BLaER1 (cell line): ENCODE measurements around the gene NPAS3.

Experiments
- H3K27ac ChIP-seq: shearing (Covaris generic); formaldehyde crosslinking; 2 replicates; pipeline ENCODE4 v1.8.1; 2022
- H3K27me3 ChIP-seq: shearing (Covaris generic); formaldehyde crosslinking; 2 replicates; pipeline ENCODE4 v1.8.1; 2022
- H3K36me3 ChIP-seq: shearing (Covaris generic); formaldehyde crosslinking; 2 replicates; pipeline ENCODE4 v1.8.1; 2022
- H3K4me1 ChIP-seq: shearing (Covaris generic); formaldehyde crosslinking; 2 replicates; pipeline ENCODE4 v1.8.1; 2022
- H3K4me2 ChIP-seq: shearing (Covaris generic); formaldehyde crosslinking; 2 replicates; pipeline ENCODE4 v1.8.1; 2022
- H3K4me3 ChIP-seq: shearing (Covaris generic); formaldehyde crosslinking; 2 replicates; pipeline ENCODE4 v1.8.1; 2022
- H3K9ac ChIP-seq: shearing (Covaris generic); formaldehyde crosslinking; 2 replicates; pipeline ENCODE4 v1.8.1; 2022
- H3K9me3 ChIP-seq: shearing (Covaris generic); formaldehyde crosslinking; 2 replicates; pipeline ENCODE4 v1.8.1; 2022
- H4K20me1 ChIP-seq: shearing (Covaris generic); formaldehyde crosslinking; 2 replicates; pipeline ENCODE4 v1.8.1; 2022
- Cebpa-rat ChIP-seq: shearing (Covaris generic); IDR thresholded peaks from 2 replicates; pipeline ENCODE4 v1.8.1; 2022

NPAS3 gene

GRCh38 chr14:33569821-33570687 is 631.4 kb downstream of the NPAS3 start:
- no peaks in the 10 kb centered on the region for H3K4me1 ChIP-seq
- H3K4me2 ChIP-seq = no peak overlapping the region
- H4K20me1 ChIP-seq = no peaks in the 10 kb centered on the region
- TF ChIP-seq Cebpa-rat = no peak
- H3K4me3 ChIP-seq = no peak overlapping the region
- no peaks in the 10 kb centered on the region for H3K9me3 ChIP-seq
- H3K36me3 ChIP-seq = no peaks in the 10 kb centered on the region
- no peak overlapping the region for H3K27ac ChIP-seq
- H3K27me3 ChIP-seq = no peaks in the 10 kb centered on the region
- H3K9ac ChIP-seq = no peak overlapping the region

GRCh38 chr14:33570694-33571310 is 632.1 kb downstream of the NPAS3 start:
- no peak overlapping the region for H3K4me2 ChIP-seq
- H3K9ac ChIP-seq = no peak overlapping the region
- no peak for TF ChIP-seq Cebpa-rat

DNA sequence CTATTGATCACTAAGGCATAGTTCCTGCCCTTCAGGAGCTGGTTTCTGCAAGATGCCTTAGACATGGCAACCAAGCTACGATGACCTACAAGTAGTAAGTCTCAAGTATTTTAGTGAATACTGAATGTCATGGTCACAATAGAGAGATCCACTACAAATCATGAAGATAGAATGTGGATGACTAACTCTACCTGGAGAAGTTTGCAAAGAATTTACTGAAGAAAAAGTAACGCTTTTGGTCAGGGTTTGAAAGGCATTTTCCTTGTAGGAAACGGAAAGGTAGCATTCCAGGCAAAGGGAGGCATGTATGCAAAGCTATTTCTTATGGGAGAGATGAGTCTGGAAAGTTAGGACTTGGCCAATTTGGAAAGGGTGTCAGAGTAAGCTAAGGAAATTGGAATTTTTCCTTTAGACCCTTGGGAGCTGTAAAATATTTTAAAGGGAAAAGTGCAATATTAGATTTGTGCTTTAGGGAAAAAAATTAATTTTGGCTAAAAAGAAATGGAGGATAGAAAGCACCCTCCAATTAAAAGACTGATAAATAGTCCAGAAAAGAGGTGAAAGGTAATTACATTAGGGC is 634.7 kb downstream of the NPAS3 start:
- no peaks in the 10 kb centered on the region for H3K9me3 ChIP-seq
- no peaks in the 10 kb centered on the region for H3K4me1 ChIP-seq
- no peak overlapping the region for H3K4me2 ChIP-seq
- no peak overlapping the region for H3K9ac ChIP-seq
- H3K27ac ChIP-seq = no peak overlapping the region
- no peaks in the 10 kb centered on the region for H3K27me3 ChIP-seq
- H4K20me1 ChIP-seq = no peaks in the 10 kb centered on the region
- no peak for TF ChIP-seq Cebpa-rat
- H3K36me3 ChIP-seq = no peaks in the 10 kb centered on the region
- H3K4me3 ChIP-seq = no peak overlapping the region

More at GRCh38 chr14:33570694-33571310, 632.1 kb downstream of the NPAS3 start:
- H3K27ac ChIP-seq = no peak overlapping the region
- no peaks in the 10 kb centered on the region for H3K4me1 ChIP-seq
- H3K27me3 ChIP-seq = no peaks in the 10 kb centered on the region
- no peak overlapping the region for H3K4me3 ChIP-seq
- no peaks in the 10 kb centered on the region for H3K36me3 ChIP-seq
- no peaks in the 10 kb centered on the region for H3K9me3 ChIP-seq
- H4K20me1 ChIP-seq = no peaks in the 10 kb centered on the region

DNA sequence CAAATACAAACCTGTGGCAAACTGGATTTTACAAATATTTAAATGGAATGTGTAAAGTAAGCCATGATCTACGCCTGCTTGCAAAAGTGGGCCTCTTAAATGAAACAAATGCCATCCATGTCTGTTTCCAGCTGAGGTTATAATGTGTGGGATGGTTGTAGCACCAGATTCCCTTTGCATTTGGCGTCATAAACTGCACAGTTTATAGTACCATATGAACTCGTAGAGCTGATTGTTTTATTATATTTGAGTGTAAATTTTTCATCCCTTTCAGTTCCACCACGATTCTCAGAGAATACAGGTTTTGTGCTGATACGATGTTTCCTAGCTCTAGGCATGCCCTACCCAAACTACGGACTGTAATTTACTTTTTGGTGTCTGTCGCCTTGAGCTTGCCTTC is 637.3 kb downstream of the NPAS3 start:
- H3K27ac ChIP-seq = no peak overlapping the region
- H3K9me3 ChIP-seq = no peaks in the 10 kb centered on the region
- no peaks in the 10 kb centered on the region for H3K27me3 ChIP-seq
- H3K4me1 ChIP-seq = no peaks in the 10 kb centered on the region
- no peak overlapping the region for H3K9ac ChIP-seq
- H4K20me1 ChIP-seq = no peaks in the 10 kb centered on the region
- no peak overlapping the region for H3K4me3 ChIP-seq
- no peak for TF ChIP-seq Cebpa-rat
- H3K36me3 ChIP-seq = no peaks in the 10 kb centered on the region
- no peak overlapping the region for H3K4me2 ChIP-seq

DNA sequence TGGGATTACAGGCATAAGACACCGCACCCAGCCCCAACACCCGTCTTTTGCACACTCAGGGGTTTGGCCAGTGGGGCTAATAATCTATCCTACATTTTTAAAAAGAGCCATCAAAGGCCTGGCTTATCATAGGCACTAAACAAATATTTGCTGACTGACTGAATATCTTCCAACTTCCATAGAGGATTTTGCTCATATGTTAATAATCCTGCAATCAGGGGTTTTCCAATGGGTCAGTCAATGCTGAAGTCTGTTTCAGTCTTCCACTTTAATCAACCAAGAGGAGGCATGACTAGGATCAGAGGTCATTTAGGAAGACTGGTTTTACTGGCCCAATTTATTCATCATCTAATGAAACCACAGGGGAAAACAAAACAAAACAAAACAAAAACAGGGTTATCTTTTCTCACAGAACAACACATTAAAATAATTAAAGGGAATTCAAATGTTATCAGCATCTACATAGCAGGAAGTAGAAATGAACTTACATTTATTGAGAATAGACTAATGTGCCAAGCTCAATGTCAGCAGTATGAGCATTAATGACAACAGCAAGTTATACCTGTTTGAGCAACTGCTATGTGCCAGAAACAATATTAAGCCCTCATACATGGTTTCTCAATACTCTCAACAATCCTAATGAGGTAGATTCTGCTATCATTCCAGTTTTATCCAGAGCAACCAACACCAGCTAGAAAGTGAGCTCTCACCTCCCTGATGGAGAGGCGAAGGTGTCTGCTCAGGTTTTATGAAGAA is 640.0 kb downstream of the NPAS3 start:
- Histone ChIP-seq H3K4me1 (no peaks in the 10 kb centered on the region), H3K4me2 (no peak overlapping the region), H3K4me3 (no peak overlapping the region), H3K9ac (no peak overlapping the region), H3K36me3 (no peaks in the 10 kb centered on the region), H3K27me3 (no peaks in the 10 kb centered on the region), H3K9me3 (no peaks in the 10 kb centered on the region), H3K27ac (no peak overlapping the region), H4K20me1 (no peaks in the 10 kb centered on the region)
- TF ChIP-seq Cebpa-rat = no peak

GRCh38 chr14:33580231-33580749 is 641.6 kb downstream of the NPAS3 start:
- TF ChIP-seq Cebpa-rat = no peak
- Histone ChIP-seq H3K27me3 (no peaks in the 10 kb centered on the region), H3K27ac (no peak overlapping the region), H3K4me1 (no peaks in the 10 kb centered on the region), H3K4me2 (no peak overlapping the region), H3K9me3 (no peaks in the 10 kb centered on the region), H3K4me3 (no peak overlapping the region), H3K36me3 (no peaks in the 10 kb centered on the region), H3K9ac (no peak overlapping the region), H4K20me1 (no peaks in the 10 kb centered on the region)

GRCh38 chr14:33580841-33581240 is 642.2 kb downstream of the NPAS3 start:
- Histone ChIP-seq H3K27me3 (no peaks in the 10 kb centered on the region), H3K9ac (no peak overlapping the region), H3K27ac (no peak overlapping the region), H4K20me1 (no peaks in the 10 kb centered on the region), H3K4me2 (no peak overlapping the region), H3K4me1 (no peaks in the 10 kb centered on the region), H3K9me3 (no peaks in the 10 kb centered on the region), H3K36me3 (no peaks in the 10 kb centered on the region), H3K4me3 (no peak overlapping the region)
- TF ChIP-seq Cebpa-rat = no peak

DNA sequence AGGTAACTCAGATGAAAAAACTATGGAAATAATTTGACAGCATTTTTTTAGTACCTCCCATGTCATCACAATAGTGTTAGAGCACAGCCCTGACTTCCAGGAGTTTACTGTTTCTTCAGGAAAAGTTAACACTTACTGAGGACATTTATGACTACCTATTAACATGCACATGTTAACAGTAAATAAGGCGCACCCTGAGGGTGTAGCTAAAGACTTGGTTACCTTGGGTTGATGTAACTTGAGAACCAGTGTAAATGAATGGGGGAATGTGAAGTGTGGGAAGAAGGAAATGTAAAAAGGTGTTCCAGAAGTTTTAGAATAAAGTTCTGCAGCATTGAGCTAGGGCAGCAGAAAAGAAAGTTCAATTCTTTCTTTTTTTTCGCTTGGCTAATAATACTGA is 646.0 kb downstream of the NPAS3 start:
- TF ChIP-seq Cebpa-rat = no peak
- no peak overlapping the region for H3K9ac ChIP-seq
- H3K4me2 ChIP-seq = no peak overlapping the region
- H3K4me3 ChIP-seq = no peak overlapping the region
- H3K27ac ChIP-seq = no peak overlapping the region
- H4K20me1 ChIP-seq = no peaks in the 10 kb centered on the region
- no peaks in the 10 kb centered on the region for H3K36me3 ChIP-seq
- H3K9me3 ChIP-seq = no peaks in the 10 kb centered on the region
- H3K27me3 ChIP-seq = no peaks in the 10 kb centered on the region
- H3K4me1 ChIP-seq = no peaks in the 10 kb centered on the region

DNA sequence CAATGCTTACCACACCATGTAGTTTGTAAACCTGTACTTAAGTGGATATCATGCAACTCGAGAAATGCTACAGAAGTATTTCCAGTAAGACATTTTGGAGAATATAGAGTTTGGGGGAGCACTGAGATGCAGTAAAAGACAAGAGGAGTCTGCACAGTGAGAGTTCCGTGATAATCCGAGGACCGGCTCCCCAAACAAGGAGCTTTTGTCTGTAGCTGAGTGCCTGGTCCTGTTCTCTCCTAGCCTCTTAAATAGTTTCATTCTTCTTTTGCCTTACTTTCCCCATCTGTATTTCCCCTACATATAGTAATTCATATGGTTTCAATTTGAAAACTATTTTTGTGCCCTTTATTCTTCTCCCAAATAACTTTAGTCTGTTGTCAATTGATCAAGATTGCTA is 648.1 kb downstream of the NPAS3 start:
- H3K27me3 ChIP-seq = no peaks in the 10 kb centered on the region
- no peak overlapping the region for H3K4me2 ChIP-seq
- H3K4me1 ChIP-seq = no peaks in the 10 kb centered on the region
- no peaks in the 10 kb centered on the region for H3K36me3 ChIP-seq
- H3K27ac ChIP-seq = no peak overlapping the region
- H3K4me3 ChIP-seq = no peak overlapping the region
- no peak for TF ChIP-seq Cebpa-rat
- H4K20me1 ChIP-seq = no peaks in the 10 kb centered on the region
- H3K9me3 ChIP-seq = no peaks in the 10 kb centered on the region
- H3K9ac ChIP-seq = no peak overlapping the region
